GM06990 (cell line): Measurements from ENCODE around the gene SLC4A8.

Source experiments
- DNase-seq: peaks from one replicate; pipeline ENCODE4 v3.0.0-alpha.2; 2011; ENCODE audit not compliant: insufficient read length; ENCODE audit errors: extremely low read depth
- H3K27me3 ChIP-seq: replicated peaks from 2 replicates; pipeline ENCODE4 v1.6.0; 2011; ENCODE audit warnings: low read length; ENCODE audit not compliant: control insufficient read depth, insufficient read depth
- H3K36me3 ChIP-seq: 2 replicates; pipeline ENCODE4 v1.5.1; 2011; ENCODE audit warnings: low read length; ENCODE audit not compliant: control insufficient read depth, insufficient read depth
- H3K4me3 ChIP-seq: replicated peaks from 2 replicates; pipeline ENCODE4 v1.5.1; 2011; ENCODE audit warnings: low read depth, mild to moderate bottlenecking, control low read depth, low read length
- TF ChIP-seq, protein P1 (sequence below): IDR thresholded peaks from 2 replicates; pipeline ENCODE4 v1.5.1; 2011; ENCODE audit warnings: low read length, control low read depth, mild to moderate bottlenecking, inconsistent platforms; ENCODE audit not compliant: insufficient read depth, poor library complexity, severe bottlenecking

SLC4A8 gene

DNA sequence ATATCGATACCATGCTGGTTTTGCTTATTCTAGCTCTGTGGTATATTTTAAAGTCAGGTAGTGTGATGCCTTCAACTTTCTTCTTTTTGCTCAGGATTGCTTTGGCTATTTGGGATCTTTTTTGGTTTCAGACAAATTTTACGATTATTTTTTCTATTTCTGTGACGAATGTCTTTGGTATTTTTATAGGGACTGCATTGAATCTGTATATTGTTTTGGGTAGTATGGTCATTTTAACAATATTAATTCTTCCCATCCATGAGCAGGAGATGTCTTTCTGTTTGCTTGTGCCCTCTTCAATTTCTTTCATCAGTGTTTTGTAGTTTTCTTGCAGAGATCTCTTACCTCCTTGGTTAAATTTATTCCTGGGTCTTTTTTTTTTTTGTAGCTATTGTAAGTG lies 10.8 kb upstream of the SLC4A8 start:
- no peak overlapping the region for H3K4me3 ChIP-seq
- TF ChIP-seq, protein P1, sequence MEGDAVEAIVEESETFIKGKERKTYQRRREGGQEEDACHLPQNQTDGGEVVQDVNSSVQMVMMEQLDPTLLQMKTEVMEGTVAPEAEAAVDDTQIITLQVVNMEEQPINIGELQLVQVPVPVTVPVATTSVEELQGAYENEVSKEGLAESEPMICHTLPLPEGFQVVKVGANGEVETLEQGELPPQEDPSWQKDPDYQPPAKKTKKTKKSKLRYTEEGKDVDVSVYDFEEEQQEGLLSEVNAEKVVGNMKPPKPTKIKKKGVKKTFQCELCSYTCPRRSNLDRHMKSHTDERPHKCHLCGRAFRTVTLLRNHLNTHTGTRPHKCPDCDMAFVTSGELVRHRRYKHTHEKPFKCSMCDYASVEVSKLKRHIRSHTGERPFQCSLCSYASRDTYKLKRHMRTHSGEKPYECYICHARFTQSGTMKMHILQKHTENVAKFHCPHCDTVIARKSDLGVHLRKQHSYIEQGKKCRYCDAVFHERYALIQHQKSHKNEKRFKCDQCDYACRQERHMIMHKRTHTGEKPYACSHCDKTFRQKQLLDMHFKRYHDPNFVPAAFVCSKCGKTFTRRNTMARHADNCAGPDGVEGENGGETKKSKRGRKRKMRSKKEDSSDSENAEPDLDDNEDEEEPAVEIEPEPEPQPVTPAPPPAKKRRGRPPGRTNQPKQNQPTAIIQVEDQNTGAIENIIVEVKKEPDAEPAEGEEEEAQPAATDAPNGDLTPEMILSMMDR: no peak
- no peak for DNase-seq
- H3K36me3 ChIP-seq: no peaks in the 10 kb centered on the region
- H3K27me3 ChIP-seq: no peaks in the 10 kb centered on the region

DNA sequence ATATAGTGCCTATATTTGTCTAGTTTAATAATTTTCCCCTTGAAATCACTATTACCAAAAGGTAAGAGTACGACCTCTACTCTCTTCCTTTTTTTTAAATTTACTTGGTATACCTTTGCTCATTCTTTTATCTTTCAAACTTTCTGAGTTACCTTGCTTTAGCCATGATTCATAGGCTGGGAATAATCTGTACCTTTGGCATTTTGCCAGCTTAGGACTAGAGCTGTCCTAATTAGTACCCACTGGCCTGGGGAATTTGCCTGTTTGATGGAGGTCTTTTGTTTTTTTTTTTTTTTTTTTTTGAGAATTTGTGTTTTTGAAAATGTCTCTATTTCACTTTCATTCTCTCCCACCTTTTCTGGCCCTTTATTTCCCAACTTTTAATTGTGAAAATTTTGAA lies 8.7 kb upstream of the SLC4A8 start:
- TF ChIP-seq, protein P1: no peak
- no peak overlapping the region for H3K4me3 ChIP-seq
- DNase-seq: no peak
- H3K36me3 ChIP-seq: no peaks in the 10 kb centered on the region
- no peaks in the 10 kb centered on the region for H3K27me3 ChIP-seq

DNA sequence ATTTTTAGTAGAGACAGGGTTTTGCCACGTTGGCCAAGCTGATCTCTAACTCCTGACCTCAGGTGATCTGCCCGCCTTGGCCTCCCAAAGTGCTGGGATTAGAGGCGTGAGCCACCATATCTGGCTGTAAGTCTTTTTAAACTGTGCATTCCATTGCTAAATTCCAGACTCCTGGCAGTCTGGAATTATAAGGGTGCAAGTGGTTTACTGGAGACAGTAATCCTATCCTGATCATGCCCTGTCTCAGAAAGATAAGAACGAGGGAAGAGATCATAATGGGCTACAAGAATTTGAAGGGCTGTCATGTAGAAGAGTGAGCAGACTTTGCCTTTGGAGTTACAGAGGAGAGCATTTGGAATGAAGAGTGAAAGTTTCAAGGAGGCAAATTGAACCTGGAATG lies 6.8 kb upstream of the SLC4A8 start:
- no peaks in the 10 kb centered on the region for H3K27me3 ChIP-seq
- TF ChIP-seq, protein P1: no peak

DNA sequence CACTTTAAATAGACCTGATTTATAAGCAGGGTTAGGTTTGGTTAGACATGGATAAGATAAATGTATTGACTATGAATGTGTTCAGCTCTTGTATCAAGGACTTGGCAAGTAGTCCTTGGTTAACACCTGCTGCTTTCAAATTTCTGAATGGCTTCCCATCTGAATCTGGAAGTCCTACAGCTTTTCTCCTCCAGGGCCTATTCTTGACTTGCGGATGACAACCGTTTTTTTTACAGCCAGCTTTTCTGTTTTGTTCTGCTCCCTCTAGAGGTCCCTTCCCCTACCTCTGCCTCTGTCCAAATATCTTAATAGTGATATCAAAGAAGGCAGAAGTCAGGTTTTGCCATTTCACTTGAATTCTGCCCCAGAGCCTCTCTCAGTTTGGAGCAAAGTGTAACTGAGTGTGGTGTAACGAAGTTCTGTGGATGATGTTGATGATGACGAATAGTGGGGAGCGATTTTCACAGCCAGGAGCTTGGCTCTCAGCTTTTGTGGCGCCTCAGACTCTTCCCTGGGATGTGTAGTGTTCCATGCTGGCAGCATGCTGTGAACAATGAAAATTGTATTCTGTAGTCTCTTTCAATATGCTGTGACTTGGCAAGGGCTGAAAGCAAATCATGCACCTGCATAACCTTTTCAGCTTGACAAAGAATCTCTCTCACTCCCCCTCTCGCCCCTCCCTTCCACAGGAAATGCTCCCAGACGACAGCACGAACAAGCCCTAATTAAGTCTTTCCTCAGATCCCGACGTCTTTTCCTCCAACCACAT lies 5.0 kb upstream of the SLC4A8 start:
- no peak for DNase-seq
- Histone ChIP-seq H3K4me3 (no peak overlapping the region), H3K27me3 (no peaks in the 10 kb centered on the region), H3K36me3 (no peaks in the 10 kb centered on the region)
- TF ChIP-seq, protein P1: no peak

More for the DNA sequence above, 6.8 kb upstream of the SLC4A8 start:
- DNase-seq: no peak
- no peak overlapping the region for H3K4me3 ChIP-seq
- no peaks in the 10 kb centered on the region for H3K36me3 ChIP-seq

DNA sequence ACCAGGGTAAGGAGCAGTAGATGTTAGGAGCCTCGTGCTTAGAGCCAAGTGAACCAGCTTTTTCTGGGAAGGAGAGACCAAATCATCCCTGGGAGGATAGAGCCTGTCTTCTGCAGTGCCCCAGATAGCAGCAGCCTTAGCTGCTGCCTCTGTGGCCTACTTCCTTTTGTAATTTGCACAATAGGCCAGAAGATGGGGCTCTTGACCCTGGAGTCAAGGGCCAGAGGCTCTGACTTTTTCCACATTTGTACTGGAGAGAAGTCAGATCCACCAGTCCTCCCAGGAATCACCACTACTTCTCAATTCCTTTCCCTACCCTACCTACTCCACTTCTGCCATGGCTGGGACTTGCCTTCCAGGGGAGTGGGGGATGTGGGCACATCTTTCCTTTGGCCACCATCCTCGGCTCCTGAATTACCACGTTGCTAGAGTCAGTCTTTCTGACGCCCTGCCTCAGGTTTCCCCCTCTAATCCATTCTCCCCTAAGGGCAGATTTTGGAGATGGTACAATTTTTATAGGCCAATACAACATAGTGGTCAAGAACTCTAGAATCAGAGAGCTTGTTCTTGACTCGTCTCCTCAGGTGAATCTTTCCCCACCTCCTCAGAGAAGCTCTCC lies 3.3 kb upstream of the SLC4A8 start:
- no peaks in the 10 kb centered on the region for H3K27me3 ChIP-seq
- no peak overlapping the region for H3K4me3 ChIP-seq
- no peaks in the 10 kb centered on the region for H3K36me3 ChIP-seq
- TF ChIP-seq, protein P1: peak; percentile 71
- no peak for DNase-seq
